Neural progenitor cell (in vitro differentiated cells): ENCODE data around the gene RIOK1.

ENCODE experiments used
- CTCF ChIP-seq: fragments of 200-600 bp; sonication (generic); IDR thresholded peaks from 2 replicates; pipeline ENCODE4 v1.5.1; 2017; ENCODE audit warnings: antibody characterized with exemption, mild to moderate bottlenecking
- EZH2 ChIP-seq: fragments of 200-600 bp; sonication (generic); IDR thresholded peaks from 2 replicates; pipeline ENCODE4 v1.6.1; 2017; ENCODE audit warnings: antibody characterized with exemption, mild to moderate bottlenecking, moderate library complexity

GRCh38 chr6:7404546-7404945, 14.9 kb downstream of the RIOK1 start:
- no peak for TF ChIP-seq CTCF
- TF ChIP-seq EZH2 = no peak
